Measurements from ENCODE around the gene MORC3.
"Not testable (repeated sequence)": the region's sequence is repeated elsewhere in the genome, so short reads cannot be mapped to it uniquely, and the experiment has no call there.

MORC3 gene

GRCh38 chr21:36319767-36320420 lies at the start of gene MORC3:
Gene MORC3 (plus strand): TSS chr21:36320197. CDS start chr21:36320265, 68 bp downstream.
- H3K9me3 ChIP-seq (ENCODE audit: control insufficient read depth, low read depth, low read length) = no peaks in the 10 kb centered on the region
- no peaks in the 10 kb centered on the region for H3K27me3 ChIP-seq (ENCODE audit: control insufficient read depth, insufficient read depth, low read length)
- H3K4me3 ChIP-seq (ENCODE audit: low read length) = peak within 1 kb of the TSS; percentile 98
- H3K4me1 ChIP-seq (ENCODE audit: control insufficient read depth, low read depth, low read length) = peaks cover 11% of the 10 kb centered on the region
- H3K9ac ChIP-seq (ENCODE audit: low read length) = peak within 1 kb of the TSS; percentile 78
- peaks cover 5% of the 10 kb centered on the region for H3K36me3 ChIP-seq (ENCODE audit: control insufficient read depth, low read depth, low read length)
- H3K27ac ChIP-seq (ENCODE audit: low read length) = peak within 1 kb of the TSS; percentile 68

- not testable (repeated sequence) for H3K4me1 ChIP-seq (ENCODE audit: control insufficient read depth, low read depth, low read length); H3K27me3 ChIP-seq (ENCODE audit: control insufficient read depth, insufficient read depth, low read length); H3K27ac ChIP-seq (ENCODE audit: low read length)
These were observed 49.0 kb upstream of the MORC3 start for GRCh38 chr21:36270786-36271695.

GRCh38 chr21:36274128-36274527 lies 45.9 kb upstream of the MORC3 start:
- H3K4me3 ChIP-seq (ENCODE audit: low read length) = no peak overlapping the region
- H3K9ac ChIP-seq (ENCODE audit: low read length) = no peak overlapping the region
- no peaks in the 10 kb centered on the region for H3K4me1 ChIP-seq (ENCODE audit: control insufficient read depth, low read depth, low read length)
- H3K27ac ChIP-seq (ENCODE audit: low read length) = no peak overlapping the region
- H3K9me3 ChIP-seq (ENCODE audit: control insufficient read depth, low read depth, low read length) = no peaks in the 10 kb centered on the region
- no peaks in the 10 kb centered on the region for H3K27me3 ChIP-seq (ENCODE audit: control insufficient read depth, insufficient read depth, low read length)
- peaks cover 5% of the 10 kb centered on the region for H3K36me3 ChIP-seq (ENCODE audit: control insufficient read depth, low read depth, low read length)

More at GRCh38 chr21:36270786-36271695, 49.0 kb upstream of the MORC3 start:
- H3K9me3 ChIP-seq (ENCODE audit: control insufficient read depth, low read depth, low read length); H3K36me3 ChIP-seq (ENCODE audit: control insufficient read depth, low read depth, low read length); H3K9ac ChIP-seq (ENCODE audit: low read length); H3K4me3 ChIP-seq (ENCODE audit: low read length): not testable (repeated sequence)

- H3K36me3 ChIP-seq (ENCODE audit: control insufficient read depth, low read depth, low read length) = peaks cover 5% of the 10 kb centered on the region
- no peak overlapping the region for H3K27ac ChIP-seq (ENCODE audit: low read length)
- no peaks in the 10 kb centered on the region for H3K27me3 ChIP-seq (ENCODE audit: control insufficient read depth, insufficient read depth, low read length)
- no peaks in the 10 kb centered on the region for H3K4me1 ChIP-seq (ENCODE audit: control insufficient read depth, low read depth, low read length)
- H3K9ac ChIP-seq (ENCODE audit: low read length) = no peak overlapping the region
- no peak overlapping the region for H3K4me3 ChIP-seq (ENCODE audit: low read length)
- no peaks in the 10 kb centered on the region for H3K9me3 ChIP-seq (ENCODE audit: control insufficient read depth, low read depth, low read length)
These were observed 37.3 kb upstream of the MORC3 start for GRCh38 chr21:36282568-36283230.

GRCh38 chr21:36283231-36283622 lies 36.8 kb upstream of the MORC3 start:
- not testable (repeated sequence) for H3K27ac ChIP-seq (ENCODE audit: low read length); H3K9ac ChIP-seq (ENCODE audit: low read length); H3K36me3 ChIP-seq (ENCODE audit: control insufficient read depth, low read depth, low read length); H3K9me3 ChIP-seq (ENCODE audit: control insufficient read depth, low read depth, low read length); H3K4me1 ChIP-seq (ENCODE audit: control insufficient read depth, low read depth, low read length); H3K27me3 ChIP-seq (ENCODE audit: control insufficient read depth, insufficient read depth, low read length); H3K4me3 ChIP-seq (ENCODE audit: low read length)

- Histone ChIP-seq H3K4me3 (ENCODE audit: low read length) (no peak overlapping the region), H3K9ac (ENCODE audit: low read length) (no peak overlapping the region), H3K4me1 (ENCODE audit: control insufficient read depth, low read depth, low read length) (peaks cover 6% of the 10 kb centered on the region), H3K36me3 (ENCODE audit: control insufficient read depth, low read depth, low read length) (no peaks in the 10 kb centered on the region), H3K27ac (ENCODE audit: low read length) (no peak overlapping the region), H3K27me3 (ENCODE audit: control insufficient read depth, insufficient read depth, low read length) (no peaks in the 10 kb centered on the region), H3K9me3 (ENCODE audit: control insufficient read depth, low read depth, low read length) (no peaks in the 10 kb centered on the region)
These were observed 31.2 kb upstream of the MORC3 start for GRCh38 chr21:36288651-36289243.

GRCh38 chr21:36291509-36291908 lies 28.5 kb upstream of the MORC3 start:
- Histone ChIP-seq H3K27me3 (ENCODE audit: control insufficient read depth, insufficient read depth, low read length) (no peaks in the 10 kb centered on the region), H3K9me3 (ENCODE audit: control insufficient read depth, low read depth, low read length) (no peaks in the 10 kb centered on the region), H3K27ac (ENCODE audit: low read length) (no peak overlapping the region), H3K4me1 (ENCODE audit: control insufficient read depth, low read depth, low read length) (peaks cover 6% of the 10 kb centered on the region), H3K36me3 (ENCODE audit: control insufficient read depth, low read depth, low read length) (no peaks in the 10 kb centered on the region), H3K4me3 (ENCODE audit: low read length) (no peak overlapping the region), H3K9ac (ENCODE audit: low read length) (no peak overlapping the region)

- H3K4me1 ChIP-seq (ENCODE audit: control insufficient read depth, low read depth, low read length) = no peaks in the 10 kb centered on the region
- H3K4me3 ChIP-seq (ENCODE audit: low read length) = no peak overlapping the region
- H3K36me3 ChIP-seq (ENCODE audit: control insufficient read depth, low read depth, low read length) = no peaks in the 10 kb centered on the region
- no peak overlapping the region for H3K9ac ChIP-seq (ENCODE audit: low read length)
- no peaks in the 10 kb centered on the region for H3K9me3 ChIP-seq (ENCODE audit: control insufficient read depth, low read depth, low read length)
- H3K27ac ChIP-seq (ENCODE audit: low read length) = no peak overlapping the region
- H3K27me3 ChIP-seq (ENCODE audit: control insufficient read depth, insufficient read depth, low read length) = no peaks in the 10 kb centered on the region
These were observed 22.5 kb upstream of the MORC3 start for GRCh38 chr21:36297406-36297937.

GRCh38 chr21:36297938-36298572 lies 21.9 kb upstream of the MORC3 start:
- no peaks in the 10 kb centered on the region for H3K9me3 ChIP-seq (ENCODE audit: control insufficient read depth, low read depth, low read length)
- no peaks in the 10 kb centered on the region for H3K36me3 ChIP-seq (ENCODE audit: control insufficient read depth, low read depth, low read length)
- H3K27me3 ChIP-seq (ENCODE audit: control insufficient read depth, insufficient read depth, low read length) = no peaks in the 10 kb centered on the region
- no peaks in the 10 kb centered on the region for H3K4me1 ChIP-seq (ENCODE audit: control insufficient read depth, low read depth, low read length)
- H3K27ac ChIP-seq (ENCODE audit: low read length) = no peak overlapping the region
- no peak overlapping the region for H3K4me3 ChIP-seq (ENCODE audit: low read length)
- H3K9ac ChIP-seq (ENCODE audit: low read length) = no peak overlapping the region

GRCh38 chr21:36306872-36307534 lies 13.0 kb upstream of the MORC3 start:
- H3K4me1 ChIP-seq (ENCODE audit: control insufficient read depth, low read depth, low read length) = no peaks in the 10 kb centered on the region
- no peak overlapping the region for H3K9ac ChIP-seq (ENCODE audit: low read length)
- H3K9me3 ChIP-seq (ENCODE audit: control insufficient read depth, low read depth, low read length) = no peaks in the 10 kb centered on the region
- H3K4me3 ChIP-seq (ENCODE audit: low read length) = no peak overlapping the region
- H3K27ac ChIP-seq (ENCODE audit: low read length) = no peak overlapping the region
- H3K27me3 ChIP-seq (ENCODE audit: control insufficient read depth, insufficient read depth, low read length) = no peaks in the 10 kb centered on the region
- no peaks in the 10 kb centered on the region for H3K36me3 ChIP-seq (ENCODE audit: control insufficient read depth, low read depth, low read length)
